B cell (primary cell): ENCODE measurements around the gene PITPNM2.

Source experiments
- EZH2 ChIP-seq: IDR thresholded peaks from 2 replicates; pipeline ENCODE4 v1.6.1; 2012; ENCODE audit warnings: borderline replicate concordance, low read depth, mild to moderate bottlenecking, moderate library complexity, low read length; ENCODE audit not compliant: insufficient read depth, poor library complexity, severe bottlenecking
- TF ChIP-seq, protein P1 (sequence below): fragments of 200-600 bp; IDR thresholded peaks from one replicate; pipeline ENCODE4 v1.8.0; 2022; ENCODE audit warnings: antibody characterized with exemption, mild to moderate bottlenecking

DNA sequence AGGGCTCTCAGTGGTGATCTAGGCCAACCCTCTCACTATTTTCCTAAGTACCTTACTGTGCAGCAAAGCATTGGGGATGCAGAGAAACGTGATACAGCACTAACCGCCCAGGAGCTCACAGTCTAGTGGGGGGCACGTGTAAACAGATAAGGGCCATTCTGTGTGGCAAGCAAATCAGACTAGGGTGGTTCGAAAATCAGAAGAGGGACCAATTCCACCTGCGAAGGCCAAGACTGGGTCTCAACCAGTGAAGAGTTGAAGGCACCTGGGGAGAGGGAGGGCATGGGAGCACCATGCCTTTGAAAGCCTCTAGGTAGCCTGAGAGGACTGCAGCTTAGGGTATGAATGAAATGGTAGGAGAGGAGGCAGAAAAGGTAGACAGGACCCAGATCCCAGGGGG lies 2.2 kb downstream of the PITPNM2 start:
- TF ChIP-seq, protein P1, sequence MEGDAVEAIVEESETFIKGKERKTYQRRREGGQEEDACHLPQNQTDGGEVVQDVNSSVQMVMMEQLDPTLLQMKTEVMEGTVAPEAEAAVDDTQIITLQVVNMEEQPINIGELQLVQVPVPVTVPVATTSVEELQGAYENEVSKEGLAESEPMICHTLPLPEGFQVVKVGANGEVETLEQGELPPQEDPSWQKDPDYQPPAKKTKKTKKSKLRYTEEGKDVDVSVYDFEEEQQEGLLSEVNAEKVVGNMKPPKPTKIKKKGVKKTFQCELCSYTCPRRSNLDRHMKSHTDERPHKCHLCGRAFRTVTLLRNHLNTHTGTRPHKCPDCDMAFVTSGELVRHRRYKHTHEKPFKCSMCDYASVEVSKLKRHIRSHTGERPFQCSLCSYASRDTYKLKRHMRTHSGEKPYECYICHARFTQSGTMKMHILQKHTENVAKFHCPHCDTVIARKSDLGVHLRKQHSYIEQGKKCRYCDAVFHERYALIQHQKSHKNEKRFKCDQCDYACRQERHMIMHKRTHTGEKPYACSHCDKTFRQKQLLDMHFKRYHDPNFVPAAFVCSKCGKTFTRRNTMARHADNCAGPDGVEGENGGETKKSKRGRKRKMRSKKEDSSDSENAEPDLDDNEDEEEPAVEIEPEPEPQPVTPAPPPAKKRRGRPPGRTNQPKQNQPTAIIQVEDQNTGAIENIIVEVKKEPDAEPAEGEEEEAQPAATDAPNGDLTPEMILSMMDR, result no peak
- no peak for TF ChIP-seq EZH2
